Muscle layer of colon (tissue), 2 donors: ENCODE results near the gene SLC44A2.
"Not testable (repeated sequence)": the region's sequence is repeated elsewhere in the genome, so short reads cannot be mapped to it uniquely, and the experiment has no call there.

ENCODE experiments used
- H3K27ac ChIP-seq: one replicate; pipeline ENCODE4 v1.7.0; 2013; ENCODE audit warnings: low read depth, mild to moderate bottlenecking, low read length, moderate library complexity
- H3K27me3 ChIP-seq, 2 donors: one replicate each; pipeline ENCODE4 v1.7.0; 2013; ENCODE audit warnings: low read length in 2 of 2, mild to moderate bottlenecking in 2 of 2; ENCODE audit not compliant: insufficient read depth in 2 of 2, control insufficient read depth in 1 of 2
- H3K36me3 ChIP-seq: one replicate; pipeline ENCODE4 v1.7.0; 2013; ENCODE audit warnings: mild to moderate bottlenecking, low read length; ENCODE audit not compliant: insufficient read depth
- H3K4me1 ChIP-seq: one replicate; pipeline ENCODE4 v1.7.0; 2013; ENCODE audit warnings: mild to moderate bottlenecking, low read length; ENCODE audit not compliant: insufficient read depth
- H3K4me3 ChIP-seq, 2 donors: one replicate each; pipeline ENCODE4 v1.7.0; 2013; ENCODE audit warnings: low read length in 2 of 2, low read depth in 1 of 2, mild to moderate bottlenecking in 1 of 2, moderate library complexity in 1 of 2
- H3K9ac ChIP-seq: one replicate; pipeline ENCODE4 v1.7.0; 2013; ENCODE audit warnings: low read length
- H3K9me3 ChIP-seq: one replicate; pipeline ENCODE4 v1.7.0; 2013; ENCODE audit warnings: mild to moderate bottlenecking, low read length
- donor health status: abdominal sarcoma.
- donor health status: Adenocarcinoma of cecum.

SLC44A2 gene

GRCh38 chr19:10671922-10672321 is 46.6 kb downstream of the SLC44A2 start:
- H3K36me3 ChIP-seq = peaks cover 39% of the 10 kb centered on the region
- not testable (repeated sequence) for H3K27me3 ChIP-seq, H3K9ac ChIP-seq, H3K4me3 ChIP-seq, H3K9me3 ChIP-seq, H3K27ac ChIP-seq
- H3K4me1 ChIP-seq = peaks cover 22% of the 10 kb centered on the region

- H3K4me3 ChIP-seq, H3K27me3 ChIP-seq, H3K27ac ChIP-seq, H3K9ac ChIP-seq, H3K9me3 ChIP-seq: not testable (repeated sequence)
- Histone ChIP-seq H3K4me1 (peaks cover 11% of the 10 kb centered on the region), H3K36me3 (peaks cover 66% of the 10 kb centered on the region)
Measured at GRCh38 chr19:10675214-10675613, 49.9 kb downstream of the SLC44A2 start.

DNA sequence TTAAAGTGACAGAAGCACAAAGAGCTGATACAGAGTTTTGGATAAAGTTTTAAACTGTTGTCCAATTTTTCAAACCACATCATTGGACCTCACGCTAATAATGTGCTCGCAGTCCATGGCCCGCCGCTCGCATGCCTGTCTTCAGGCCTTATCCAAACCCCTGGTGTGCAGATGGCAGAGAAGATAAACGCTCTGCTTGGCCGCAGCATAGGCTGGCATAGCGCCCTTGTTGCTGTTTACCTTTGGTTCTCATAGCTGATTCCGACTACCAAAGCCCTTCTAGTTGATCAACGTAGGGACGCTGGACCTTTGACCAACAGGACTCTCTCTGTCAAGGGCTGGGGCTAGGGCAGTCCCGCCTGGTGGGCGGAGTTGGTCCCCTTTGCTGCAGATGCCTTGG is 52.4 kb downstream of the SLC44A2 start:
- Histone ChIP-seq H3K27ac (no peak overlapping the region), H3K4me3 (no peak overlapping the region), H3K27me3 (no peaks in the 10 kb centered on the region), H3K9me3 (no peaks in the 10 kb centered on the region), H3K4me1 (no peaks in the 10 kb centered on the region), H3K36me3 (peaks cover 77% of the 10 kb centered on the region), H3K9ac (no peak overlapping the region)

DNA sequence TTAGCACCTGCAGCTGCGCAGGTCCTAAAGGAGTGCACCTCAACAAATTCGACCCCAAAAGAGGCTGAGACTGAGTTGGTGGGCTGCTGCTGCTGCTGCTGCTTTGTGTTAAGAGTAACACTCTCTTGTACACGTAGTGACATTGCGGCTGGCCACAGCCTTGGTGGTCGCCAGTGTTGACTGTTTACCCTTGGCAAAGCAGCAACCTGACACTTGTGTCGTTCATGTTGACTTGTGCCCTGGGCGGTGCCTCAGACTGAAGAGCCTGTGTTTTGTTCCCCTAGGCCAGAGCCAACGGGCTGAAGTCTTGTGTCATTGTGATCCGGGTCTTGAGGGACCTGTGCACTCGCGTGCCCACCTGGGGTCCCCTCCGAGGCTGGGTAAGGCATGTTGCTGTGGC is 53.5 kb downstream of the SLC44A2 start:
- Histone ChIP-seq H3K4me3 (no peak overlapping the region), H3K4me1 (no peaks in the 10 kb centered on the region), H3K36me3 (peaks cover 77% of the 10 kb centered on the region), H3K27ac (no peak overlapping the region), H3K27me3 (no peaks in the 10 kb centered on the region), H3K9ac (no peak overlapping the region), H3K9me3 (no peaks in the 10 kb centered on the region)

DNA sequence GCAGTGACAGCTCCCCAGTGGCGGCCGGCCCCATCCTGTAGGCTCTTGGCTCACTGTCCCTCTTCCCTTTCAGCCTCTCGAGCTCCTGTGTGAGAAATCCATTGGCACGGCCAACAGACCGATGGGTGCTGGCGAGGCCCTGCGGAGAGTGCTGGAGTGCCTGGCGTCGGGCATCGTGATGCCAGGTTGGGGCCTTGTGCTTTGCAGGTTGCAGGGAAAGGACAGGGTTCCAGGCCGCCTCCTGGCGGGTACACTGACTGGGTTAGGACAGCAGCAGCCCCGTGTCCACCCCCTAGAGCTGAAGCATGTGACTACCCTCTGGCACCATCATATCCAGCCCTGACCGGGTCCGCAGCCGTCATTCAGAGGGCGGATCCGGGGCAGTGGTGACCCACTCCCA is 54.4 kb downstream of the SLC44A2 start:
- Histone ChIP-seq H3K9ac (no peak overlapping the region), H3K27me3 (no peaks in the 10 kb centered on the region), H3K9me3 (no peaks in the 10 kb centered on the region), H3K36me3 (peaks cover 87% of the 10 kb centered on the region), H3K27ac (no peak overlapping the region), H3K4me1 (no peaks in the 10 kb centered on the region), H3K4me3 (no peak overlapping the region)

GRCh38 chr19:10680545-10681135 is 55.3 kb downstream of the SLC44A2 start:
- no peak overlapping the region for H3K4me3 ChIP-seq
- peaks cover 91% of the 10 kb centered on the region for H3K36me3 ChIP-seq
- no peak overlapping the region for H3K27ac ChIP-seq
- no peaks in the 10 kb centered on the region for H3K9me3 ChIP-seq
- H3K4me1 ChIP-seq = no peaks in the 10 kb centered on the region
- no peak overlapping the region for H3K9ac ChIP-seq
- H3K27me3 ChIP-seq = no peaks in the 10 kb centered on the region

- no peaks in the 10 kb centered on the region for H3K9me3 ChIP-seq
- H3K4me3 ChIP-seq = no peak overlapping the region
- H3K27me3 ChIP-seq = no peaks in the 10 kb centered on the region
- H3K4me1 ChIP-seq = no peaks in the 10 kb centered on the region
- H3K27ac ChIP-seq = no peak overlapping the region
- peaks cover 93% of the 10 kb centered on the region for H3K36me3 ChIP-seq
- no peak overlapping the region for H3K9ac ChIP-seq
Measured at GRCh38 chr19:10681658-10682057, 56.3 kb downstream of the SLC44A2 start.

DNA sequence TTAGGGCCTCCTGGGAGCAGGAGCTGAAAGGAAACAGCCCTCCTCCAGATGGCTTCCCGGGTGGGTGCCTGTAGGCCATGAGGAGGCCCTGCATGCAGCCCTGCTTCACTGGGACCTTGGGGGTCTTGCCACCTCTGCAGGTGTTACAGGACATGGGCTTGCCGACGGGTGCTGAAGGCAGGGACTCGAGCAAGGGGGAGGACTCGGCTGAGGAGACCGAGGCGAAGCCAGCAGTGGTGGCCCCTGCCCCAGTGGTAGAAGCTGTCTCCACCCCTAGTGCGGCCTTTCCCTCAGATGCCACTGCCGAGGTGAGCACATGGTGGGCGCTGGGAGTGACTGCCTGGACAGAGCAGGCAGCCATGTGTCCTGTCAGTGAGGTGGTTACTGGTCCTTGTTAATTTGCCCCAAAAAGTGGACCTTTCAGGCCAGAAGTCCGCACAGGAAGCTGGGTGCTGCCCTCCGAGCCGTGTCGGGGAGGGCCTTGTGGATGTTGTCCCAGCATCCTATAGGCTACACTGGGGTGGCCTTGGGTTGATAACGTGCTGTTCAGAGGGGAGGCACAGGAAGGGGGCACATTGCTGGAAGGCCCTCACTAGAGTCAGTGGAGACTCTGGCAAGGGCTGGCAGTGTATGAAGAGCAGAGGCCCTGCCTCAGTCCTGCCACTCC is 57.2 kb downstream of the SLC44A2 start:
- Histone ChIP-seq H3K4me1 (no peaks in the 10 kb centered on the region), H3K9me3 (no peaks in the 10 kb centered on the region), H3K4me3 (no peak overlapping the region), H3K27ac (no peak overlapping the region), H3K36me3 (peaks cover 90% of the 10 kb centered on the region), H3K27me3 (no peaks in the 10 kb centered on the region), H3K9ac (no peak overlapping the region)

DNA sequence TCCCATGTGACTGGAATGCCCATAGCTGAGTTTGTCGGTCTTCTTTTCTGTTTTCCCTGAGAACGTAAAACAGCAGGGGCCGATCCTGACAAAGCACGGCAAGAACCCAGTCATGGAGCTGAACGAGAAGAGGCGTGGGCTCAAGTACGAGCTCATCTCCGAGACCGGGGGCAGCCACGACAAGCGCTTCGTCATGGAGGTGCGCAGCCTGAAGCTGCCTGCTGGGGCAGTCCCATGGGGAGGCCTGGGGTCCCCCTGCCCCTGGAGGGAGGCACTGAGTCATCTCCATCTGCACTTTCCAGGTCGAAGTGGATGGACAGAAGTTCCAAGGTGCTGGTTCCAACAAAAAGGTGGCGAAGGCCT is 57.7 kb downstream of the SLC44A2 start:
- no peak overlapping the region for H3K4me3 ChIP-seq
- peaks cover 90% of the 10 kb centered on the region for H3K36me3 ChIP-seq
- no peak overlapping the region for H3K27ac ChIP-seq
- no peaks in the 10 kb centered on the region for H3K27me3 ChIP-seq
- no peak overlapping the region for H3K9ac ChIP-seq
- no peaks in the 10 kb centered on the region for H3K4me1 ChIP-seq
- no peaks in the 10 kb centered on the region for H3K9me3 ChIP-seq

DNA sequence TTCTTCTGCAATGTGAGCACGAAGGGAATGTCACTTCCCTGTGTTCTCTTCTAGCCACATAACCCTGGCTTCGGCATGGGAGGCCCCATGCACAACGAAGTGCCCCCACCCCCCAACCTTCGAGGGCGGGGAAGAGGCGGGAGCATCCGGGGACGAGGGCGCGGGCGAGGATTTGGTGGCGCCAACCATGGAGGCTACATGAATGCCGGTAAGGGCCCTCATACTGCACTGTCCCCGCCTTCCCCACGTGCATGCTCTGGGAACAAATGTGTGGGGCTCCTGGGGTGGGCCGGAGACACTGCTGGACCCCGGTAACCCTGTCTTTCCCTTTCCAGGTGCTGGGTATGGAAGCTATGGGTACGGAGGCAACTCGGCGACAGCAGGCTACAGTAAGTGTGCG is 58.2 kb downstream of the SLC44A2 start:
- Histone ChIP-seq H3K27ac (no peak overlapping the region), H3K9me3 (no peaks in the 10 kb centered on the region), H3K36me3 (peaks cover 90% of the 10 kb centered on the region), H3K27me3 (no peaks in the 10 kb centered on the region), H3K4me1 (no peaks in the 10 kb centered on the region), H3K4me3 (no peak overlapping the region), H3K9ac (no peak overlapping the region)

DNA sequence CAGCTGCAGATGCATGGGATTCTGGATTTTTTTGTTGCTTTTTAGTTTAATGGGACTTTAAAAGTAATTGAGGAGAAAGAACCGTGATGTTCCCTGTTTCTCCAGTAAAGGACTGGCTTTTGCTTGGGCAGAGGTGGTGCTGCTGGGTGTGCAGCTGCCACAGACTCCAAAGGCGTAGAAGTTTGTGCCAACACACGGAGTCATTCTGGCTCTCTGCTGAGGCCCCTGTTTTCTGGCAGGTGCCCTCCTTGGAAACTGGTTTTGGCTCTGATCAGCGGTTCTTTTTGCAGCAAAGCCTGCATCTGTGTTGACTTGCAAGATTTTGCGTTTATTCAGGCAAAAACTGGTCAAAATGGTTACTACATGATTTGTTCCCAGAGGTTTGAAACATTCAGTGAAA is 59.9 kb downstream of the SLC44A2 start:
- H3K27me3 ChIP-seq = no peaks in the 10 kb centered on the region
- no peaks in the 10 kb centered on the region for H3K4me1 ChIP-seq
- H3K9me3 ChIP-seq = no peaks in the 10 kb centered on the region
- H3K4me3 ChIP-seq = no peak overlapping the region
- peaks cover 73% of the 10 kb centered on the region for H3K36me3 ChIP-seq
- H3K27ac ChIP-seq = no peak overlapping the region
- H3K9ac ChIP-seq = no peak overlapping the region

- Histone ChIP-seq H3K9me3 (no peaks in the 10 kb centered on the region), H3K9ac (no peak overlapping the region), H3K36me3 (peaks cover 65% of the 10 kb centered on the region), H3K27ac (no peak overlapping the region), H3K27me3 (no peaks in the 10 kb centered on the region), H3K4me3 (no peak overlapping the region), H3K4me1 (no peaks in the 10 kb centered on the region)
Measured at GRCh38 chr19:10686193-10686592, 60.8 kb downstream of the SLC44A2 start.
